ENCODE data around the gene GCNT1.
"Not testable (repeated sequence)": the region's sequence is repeated elsewhere in the genome, so short reads cannot be mapped to it uniquely, and the experiment has no call there.

DNA sequence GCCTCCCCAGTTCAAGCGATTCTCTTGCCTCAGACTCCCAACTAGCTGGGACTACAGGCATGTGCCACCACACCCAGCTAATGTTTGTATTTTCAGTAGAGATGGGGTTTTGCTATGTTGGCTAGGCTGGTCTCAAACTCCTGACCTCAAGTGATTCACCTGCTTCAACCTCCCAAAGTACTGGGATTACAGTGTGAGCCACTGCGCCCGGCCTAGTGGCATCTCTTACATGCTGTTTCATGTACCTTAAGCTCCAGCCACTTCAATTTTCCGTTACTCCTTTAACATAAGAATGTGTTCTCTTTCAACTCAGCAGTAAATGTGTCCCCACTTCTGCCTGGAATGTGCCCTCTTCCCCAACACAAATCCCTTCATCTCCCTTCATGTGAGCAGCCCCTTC lies 73.9 kb downstream of the GCNT1 start:
- TF ChIP-seq, protein P1, sequence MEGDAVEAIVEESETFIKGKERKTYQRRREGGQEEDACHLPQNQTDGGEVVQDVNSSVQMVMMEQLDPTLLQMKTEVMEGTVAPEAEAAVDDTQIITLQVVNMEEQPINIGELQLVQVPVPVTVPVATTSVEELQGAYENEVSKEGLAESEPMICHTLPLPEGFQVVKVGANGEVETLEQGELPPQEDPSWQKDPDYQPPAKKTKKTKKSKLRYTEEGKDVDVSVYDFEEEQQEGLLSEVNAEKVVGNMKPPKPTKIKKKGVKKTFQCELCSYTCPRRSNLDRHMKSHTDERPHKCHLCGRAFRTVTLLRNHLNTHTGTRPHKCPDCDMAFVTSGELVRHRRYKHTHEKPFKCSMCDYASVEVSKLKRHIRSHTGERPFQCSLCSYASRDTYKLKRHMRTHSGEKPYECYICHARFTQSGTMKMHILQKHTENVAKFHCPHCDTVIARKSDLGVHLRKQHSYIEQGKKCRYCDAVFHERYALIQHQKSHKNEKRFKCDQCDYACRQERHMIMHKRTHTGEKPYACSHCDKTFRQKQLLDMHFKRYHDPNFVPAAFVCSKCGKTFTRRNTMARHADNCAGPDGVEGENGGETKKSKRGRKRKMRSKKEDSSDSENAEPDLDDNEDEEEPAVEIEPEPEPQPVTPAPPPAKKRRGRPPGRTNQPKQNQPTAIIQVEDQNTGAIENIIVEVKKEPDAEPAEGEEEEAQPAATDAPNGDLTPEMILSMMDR (IDR thresholded peaks at IDR 0.05) = not testable (repeated sequence)
- not testable (repeated sequence) for TF ChIP-seq POLR2AphosphoS5 (IDR thresholded peaks at IDR 0.05)
